ENCODE measurements around the gene TEX30.
A peak's percentile ranks its signal among the peaks of the same experiment; 100 is the strongest.

GRCh38 chr13:102724923-102725322 is 48.7 kb downstream of the TEX30 start:
- TF ChIP-seq CTCF (IDR thresholded peaks at IDR 0.05; ENCODE audit: insufficient read depth, low read length, poor library complexity, severe bottlenecking) (peak; percentile 26), EZH2phosphoT487 (conservative IDR thresholded peaks at IDR 0.05; ENCODE audit: low read length) (no peak)

All from SU-DHL-6 (cell line).